ENCODE measurements around the gene SEC16B.

DNA sequence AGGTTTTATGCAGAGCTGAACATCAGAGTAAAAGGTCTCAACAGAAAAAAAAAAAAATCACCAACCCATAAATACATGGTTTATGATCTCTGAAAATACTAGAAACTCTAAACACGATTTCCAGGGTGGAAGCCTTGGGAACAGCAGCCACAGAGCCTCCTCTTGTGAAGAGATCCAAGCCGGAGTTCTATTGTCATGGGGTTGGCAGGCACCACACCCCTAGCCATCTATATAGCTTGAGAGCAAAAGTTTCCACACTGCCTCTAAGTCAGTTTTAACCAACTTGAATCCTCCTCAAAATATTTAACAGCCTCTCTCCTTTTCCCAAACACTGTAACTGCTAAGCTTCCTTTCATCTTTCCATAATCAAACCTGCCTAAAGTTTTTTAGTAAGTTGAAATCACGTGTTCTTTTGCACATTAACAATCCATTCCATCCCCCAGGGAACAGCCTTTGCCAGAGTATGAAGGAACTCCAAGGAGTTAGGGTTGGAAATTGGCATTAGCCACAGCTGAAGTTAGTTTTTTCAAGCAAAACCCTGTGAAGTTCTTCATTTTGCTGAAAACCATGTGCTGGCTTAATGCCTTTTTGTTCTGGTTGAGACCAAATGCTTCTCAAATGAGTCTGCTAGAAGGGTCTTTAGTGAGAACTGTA lies 13.8 kb upstream of the SEC16B start:
- TF ChIP-seq, protein P1, sequence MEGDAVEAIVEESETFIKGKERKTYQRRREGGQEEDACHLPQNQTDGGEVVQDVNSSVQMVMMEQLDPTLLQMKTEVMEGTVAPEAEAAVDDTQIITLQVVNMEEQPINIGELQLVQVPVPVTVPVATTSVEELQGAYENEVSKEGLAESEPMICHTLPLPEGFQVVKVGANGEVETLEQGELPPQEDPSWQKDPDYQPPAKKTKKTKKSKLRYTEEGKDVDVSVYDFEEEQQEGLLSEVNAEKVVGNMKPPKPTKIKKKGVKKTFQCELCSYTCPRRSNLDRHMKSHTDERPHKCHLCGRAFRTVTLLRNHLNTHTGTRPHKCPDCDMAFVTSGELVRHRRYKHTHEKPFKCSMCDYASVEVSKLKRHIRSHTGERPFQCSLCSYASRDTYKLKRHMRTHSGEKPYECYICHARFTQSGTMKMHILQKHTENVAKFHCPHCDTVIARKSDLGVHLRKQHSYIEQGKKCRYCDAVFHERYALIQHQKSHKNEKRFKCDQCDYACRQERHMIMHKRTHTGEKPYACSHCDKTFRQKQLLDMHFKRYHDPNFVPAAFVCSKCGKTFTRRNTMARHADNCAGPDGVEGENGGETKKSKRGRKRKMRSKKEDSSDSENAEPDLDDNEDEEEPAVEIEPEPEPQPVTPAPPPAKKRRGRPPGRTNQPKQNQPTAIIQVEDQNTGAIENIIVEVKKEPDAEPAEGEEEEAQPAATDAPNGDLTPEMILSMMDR (IDR thresholded peaks at IDR 0.05; ENCODE audit: insufficient read depth, low read length, poor library complexity, severe bottlenecking) = no peak
- no peak for TF ChIP-seq EZH2phosphoT487 (conservative IDR thresholded peaks at IDR 0.05; ENCODE audit: low read length)

Measured in SU-DHL-6 (cell line).